Measurements from ENCODE around the gene VSTM2L.
"Not testable (repeated sequence)": the region's sequence is repeated elsewhere in the genome, so short reads cannot be mapped to it uniquely, and the experiment has no call there.

Gene VSTM2L

DNA sequence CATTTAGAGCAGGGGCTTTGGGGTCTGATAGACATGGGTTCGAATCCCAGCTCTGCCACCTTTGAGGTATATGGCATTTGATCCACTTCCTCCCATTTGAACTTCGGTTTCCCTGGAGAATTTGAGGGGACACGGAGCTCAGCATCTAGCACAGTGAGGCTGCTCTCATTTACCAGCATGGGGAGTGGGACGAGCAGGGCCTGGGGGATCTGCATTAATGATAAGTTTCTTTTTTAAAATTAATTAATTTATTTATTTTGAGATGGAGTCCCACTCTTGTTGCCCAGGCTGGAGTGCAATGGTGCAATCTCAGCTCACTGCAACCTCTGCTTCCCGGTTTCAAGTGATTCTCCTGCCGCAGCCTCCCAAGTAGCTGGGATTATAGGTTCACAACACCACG, 52.6 kb downstream of the VSTM2L start:
- peaks cover 0 to 5% of the 10 kb centered on the region in 2 donors for H3K36me3 Mint-ChIP-seq
- no peak for ATAC-seq (replicated peaks)

GRCh38 chr20:37956107-37956585, 53.2 kb downstream of the VSTM2L start:
- no peaks in the 10 kb centered on the region for H3K4me1 Mint-ChIP-seq
- no peak overlapping the region for H3K27ac Mint-ChIP-seq
- no peak overlapping the region for H3K4me3 Mint-ChIP-seq
- ATAC-seq (replicated peaks) (no peak), DNase-seq (no peak)
- H3K27me3 Mint-ChIP-seq = peaks cover 8 to 23% of the 10 kb centered on the region in 2 donors
- peaks cover 0 to 5% of the 10 kb centered on the region in 2 donors for H3K36me3 Mint-ChIP-seq
- H3K9me3 Mint-ChIP-seq = peaks cover 0 to 2% of the 10 kb centered on the region in 2 donors

More for the DNA sequence above, 52.6 kb downstream of the VSTM2L start:
- Mint-ChIP-seq H3K27me3 (peaks cover 8 to 16% of the 10 kb centered on the region in 2 donors), H3K9me3 (no peaks in the 10 kb centered on the region), H3K4me3 (no peak overlapping the region), H3K27ac (no peak overlapping the region), H3K4me1 (no peaks in the 10 kb centered on the region)
- no peak for DNase-seq

DNA sequence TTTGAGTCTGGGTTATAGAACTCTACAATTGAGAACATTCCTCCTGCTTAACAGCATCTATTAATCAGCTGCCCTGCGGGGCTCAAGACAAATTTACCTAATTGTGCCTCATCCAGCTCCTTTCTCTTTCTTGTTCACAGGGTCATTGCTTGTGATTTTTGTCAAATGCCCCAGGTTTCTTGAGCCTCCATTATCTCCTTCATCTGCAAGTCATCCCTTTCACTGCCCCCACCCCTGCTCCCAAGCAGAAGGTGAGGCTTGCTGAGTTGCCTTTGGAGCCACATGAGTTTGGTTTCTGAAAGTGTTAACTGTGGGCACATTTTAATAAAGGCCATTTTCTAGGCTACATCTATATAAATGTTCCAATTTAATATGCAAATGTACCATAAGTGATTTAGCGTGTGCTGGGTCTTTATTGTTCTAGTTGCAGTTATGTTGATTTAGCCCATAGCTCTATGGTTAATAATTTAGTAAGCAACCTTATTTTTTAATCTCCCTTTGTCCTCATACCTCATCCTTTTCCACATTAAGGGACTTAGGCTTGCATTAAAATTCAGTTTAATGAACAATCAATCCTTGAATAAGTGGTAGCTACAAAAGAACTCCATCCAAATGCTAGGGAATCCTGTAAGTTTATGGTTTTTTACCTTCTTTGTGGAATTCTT, 56.1 kb downstream of the VSTM2L start:
- Mint-ChIP-seq H3K4me1 (no peaks in the 10 kb centered on the region), H3K27ac (no peak overlapping the region), H3K27me3 (peaks cover 12 to 23% of the 10 kb centered on the region in 2 donors), H3K36me3 (no peaks in the 10 kb centered on the region), H3K9me3 (peaks cover 2 to 8% of the 10 kb centered on the region in 2 donors), H3K4me3 (no peak overlapping the region)
- DNase-seq = no peak
- no peak for ATAC-seq (replicated peaks)

GRCh38 chr20:37961066-37961465, 58.1 kb downstream of the VSTM2L start:
- DNase-seq = no peak
- Mint-ChIP-seq H3K4me1 (no peaks in the 10 kb centered on the region), H3K9me3 (peaks cover 7 to 11% of the 10 kb centered on the region in 2 donors), H3K27me3 (peaks cover 21 to 25% of the 10 kb centered on the region in 2 donors), H3K4me3 (no peak overlapping the region), H3K36me3 (no peaks in the 10 kb centered on the region), H3K27ac (no peak overlapping the region)
- ATAC-seq (replicated peaks) = no peak

- peaks cover 20 to 25% of the 10 kb centered on the region in 2 donors for H3K9me3 Mint-ChIP-seq
- peaks cover 6 to 12% of the 10 kb centered on the region in 2 donors for H3K36me3 Mint-ChIP-seq
- peaks cover 27 to 41% of the 10 kb centered on the region in 2 donors for H3K27me3 Mint-ChIP-seq
- H3K4me1 Mint-ChIP-seq; H3K4me3 Mint-ChIP-seq; H3K27ac Mint-ChIP-seq; DNase-seq; ATAC-seq (replicated peaks): not testable (repeated sequence)
Observed at GRCh38 chr20:37963483-37963882, 60.6 kb downstream of the VSTM2L start.

DNA sequence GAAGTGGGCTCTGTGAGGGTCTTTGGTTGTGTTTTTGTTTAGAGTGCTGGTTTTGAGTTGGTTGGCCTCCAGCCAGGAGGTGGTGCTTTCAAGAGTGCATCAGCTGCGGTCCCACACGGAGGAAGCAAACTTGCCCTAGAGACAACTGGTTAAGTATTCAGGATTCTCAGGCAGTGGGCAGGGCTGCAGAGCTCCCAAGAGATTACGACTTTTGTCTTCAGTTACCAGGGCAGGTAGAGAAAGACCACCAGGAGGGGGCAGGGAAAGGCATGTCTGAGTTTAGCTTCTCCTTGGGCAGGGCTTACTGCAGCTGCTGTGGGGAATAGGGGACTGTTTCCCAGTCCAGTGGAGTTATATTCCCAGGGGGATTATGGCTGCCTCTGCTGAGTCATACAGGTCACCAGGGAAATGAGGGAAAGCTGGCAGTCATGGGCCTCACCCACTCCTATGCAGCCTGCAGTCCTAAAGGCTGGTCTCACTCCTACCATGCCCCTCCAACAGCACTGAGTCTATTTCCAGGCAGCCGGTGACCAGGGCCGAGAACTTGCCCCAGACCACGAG, 66.0 kb downstream of the VSTM2L start:
- H3K4me1 Mint-ChIP-seq = no peaks in the 10 kb centered on the region
- peaks cover 22 to 24% of the 10 kb centered on the region in 2 donors for H3K9me3 Mint-ChIP-seq
- peaks cover 36 to 50% of the 10 kb centered on the region in 2 donors for H3K36me3 Mint-ChIP-seq
- peaks cover 34 to 37% of the 10 kb centered on the region in 2 donors for H3K27me3 Mint-ChIP-seq
- ATAC-seq (replicated peaks) (no peak), DNase-seq (no peak)
- no peak overlapping the region for H3K4me3 Mint-ChIP-seq
- no peak overlapping the region for H3K27ac Mint-ChIP-seq

DNA sequence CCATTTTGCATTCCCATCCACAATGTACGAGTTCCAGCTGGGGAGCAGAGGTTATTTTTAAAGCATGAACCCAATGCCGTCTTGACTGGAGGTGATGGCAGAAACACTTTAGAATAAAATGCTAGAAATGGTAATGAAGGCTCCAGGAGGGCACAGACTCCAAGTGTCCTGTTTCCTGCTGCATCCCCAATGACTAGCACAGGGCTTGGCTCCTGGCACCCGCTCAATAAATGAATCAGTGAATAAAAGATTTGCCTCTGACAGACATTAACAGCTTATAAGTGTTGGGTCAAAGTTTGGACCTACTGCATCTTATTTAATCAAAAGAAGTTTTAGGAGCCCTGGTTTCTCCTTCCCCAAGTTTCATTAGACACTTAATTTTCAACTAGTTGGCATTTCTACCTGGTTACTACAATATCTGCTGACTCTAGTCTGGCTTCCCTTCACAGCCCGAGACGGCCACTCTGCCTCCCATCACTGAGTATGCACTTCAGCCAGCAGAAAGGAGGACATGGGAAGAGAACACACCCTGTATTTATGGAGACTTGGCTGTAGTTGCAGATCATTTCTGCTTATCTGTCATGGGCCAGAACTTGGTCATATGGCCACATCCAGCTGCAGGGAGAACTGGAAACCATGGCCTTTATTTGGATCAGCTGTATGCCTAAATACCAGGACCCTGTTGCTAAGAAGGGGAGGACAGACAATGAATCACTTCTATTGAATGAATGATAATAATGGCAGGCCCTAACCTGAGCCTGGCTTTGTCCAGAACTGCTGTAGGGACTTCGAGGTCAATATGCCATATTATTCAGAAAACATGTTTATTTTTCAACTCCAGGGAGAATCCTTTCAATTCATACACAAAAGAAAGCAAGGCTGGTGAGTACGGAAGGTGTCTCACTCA, 67.3 kb downstream of the VSTM2L start:
- Mint-ChIP-seq H3K36me3 (peaks cover 37 to 53% of the 10 kb centered on the region in 2 donors), H3K27ac (no peak overlapping the region), H3K9me3 (peaks cover 19% of the 10 kb centered on the region in 2 donors), H3K4me3 (no peak overlapping the region), H3K27me3 (peaks cover 29 to 31% of the 10 kb centered on the region in 2 donors), H3K4me1 (no peaks in the 10 kb centered on the region)
- DNase-seq (no peak), ATAC-seq (replicated peaks) (no peak)

GRCh38 chr20:37970856-37971245, 67.9 kb downstream of the VSTM2L start:
- ATAC-seq (replicated peaks) (no peak), DNase-seq (no peak)
- peaks cover 39 to 54% of the 10 kb centered on the region in 2 donors for H3K36me3 Mint-ChIP-seq
- H3K27ac Mint-ChIP-seq = no peak overlapping the region
- peaks cover 18 to 19% of the 10 kb centered on the region in 2 donors for H3K9me3 Mint-ChIP-seq
- H3K4me1 Mint-ChIP-seq = no peaks in the 10 kb centered on the region
- H3K27me3 Mint-ChIP-seq = peaks cover 28 to 29% of the 10 kb centered on the region in 2 donors
- H3K4me3 Mint-ChIP-seq = no peak overlapping the region

DNA sequence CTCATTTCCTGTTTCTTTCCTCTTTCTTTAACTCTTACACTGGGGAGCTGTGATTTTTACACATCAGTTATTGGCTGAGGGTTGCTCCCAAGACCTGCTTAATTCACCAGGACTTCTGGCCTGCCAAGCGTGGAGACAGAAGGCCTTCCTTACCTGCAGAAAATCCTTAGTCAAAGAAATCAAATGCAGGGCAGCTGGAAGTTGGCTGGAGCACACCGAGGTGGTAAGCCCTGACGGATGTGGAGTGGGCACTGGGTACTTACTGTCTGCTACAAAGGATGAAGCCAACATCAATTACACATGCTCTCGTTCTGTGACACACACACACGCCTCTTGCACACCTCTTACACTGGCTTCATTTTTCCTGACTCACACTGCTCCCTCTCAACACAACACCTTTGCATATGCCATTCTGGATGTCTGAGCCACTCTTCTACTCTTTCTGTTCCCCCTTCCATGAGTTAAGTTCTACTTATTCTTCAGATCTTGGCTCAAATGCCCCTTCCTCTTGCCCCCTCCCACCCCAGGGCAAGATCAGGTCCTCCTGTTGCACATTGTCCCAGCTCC, 68.7 kb downstream of the VSTM2L start:
- Mint-ChIP-seq H3K4me1 (peaks cover under 1 to 2% of the 10 kb centered on the region in 2 donors), H3K27me3 (peaks cover 23% of the 10 kb centered on the region in 2 donors), H3K4me3 (no peak overlapping the region), H3K27ac (no peak overlapping the region), H3K9me3 (peaks cover 15 to 17% of the 10 kb centered on the region in 2 donors), H3K36me3 (peaks cover 46 to 62% of the 10 kb centered on the region in 2 donors)
- DNase-seq (no peak), ATAC-seq (replicated peaks) (no peak)

DNA sequence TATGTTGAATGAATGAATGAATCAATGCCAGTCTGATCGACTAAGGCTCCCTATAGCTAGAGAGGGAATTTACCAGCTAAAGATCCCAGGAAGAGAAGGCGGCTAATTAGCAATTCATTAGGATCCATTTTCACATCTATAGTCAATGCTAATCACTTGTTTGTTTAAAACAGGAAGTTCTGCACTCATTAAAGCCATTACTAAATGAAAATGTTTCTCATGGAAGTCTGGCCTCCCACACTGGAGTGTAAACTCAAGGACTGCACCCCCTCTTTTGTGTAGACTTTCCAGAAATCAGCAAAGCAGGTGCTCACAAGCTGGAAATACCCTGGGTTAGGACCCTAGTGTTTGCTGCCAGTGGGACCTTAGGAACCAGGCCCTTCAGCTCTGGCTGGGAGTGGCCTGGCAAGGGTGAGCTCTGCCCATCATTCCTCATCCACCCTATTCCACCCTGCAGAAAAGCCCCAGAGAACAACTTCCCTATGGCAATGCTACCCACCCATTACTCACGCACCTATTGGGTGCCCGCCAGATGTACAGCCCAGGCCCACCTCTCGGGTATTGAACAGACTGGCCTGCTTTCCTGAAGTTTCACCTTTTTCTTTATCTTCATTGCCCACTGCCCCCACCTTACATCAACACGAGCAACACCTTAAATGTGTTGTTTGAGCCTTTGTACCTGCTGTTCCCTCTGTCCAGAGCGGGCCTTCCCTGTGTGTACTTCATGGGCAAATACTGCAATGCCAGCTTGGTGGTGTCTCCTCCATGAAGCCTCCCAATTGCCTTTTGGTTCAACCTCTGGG, 69.5 kb downstream of the VSTM2L start:
- DNase-seq = no peak
- H3K27me3 Mint-ChIP-seq = peaks cover 16 to 17% of the 10 kb centered on the region in 2 donors
- peaks cover 4 to 7% of the 10 kb centered on the region in 2 donors for H3K4me1 Mint-ChIP-seq
- no peak for ATAC-seq (replicated peaks)
- H3K27ac Mint-ChIP-seq = no peak overlapping the region
- H3K4me3 Mint-ChIP-seq = no peak overlapping the region
- peaks cover 47 to 60% of the 10 kb centered on the region in 2 donors for H3K36me3 Mint-ChIP-seq
- peaks cover 10 to 11% of the 10 kb centered on the region in 2 donors for H3K9me3 Mint-ChIP-seq

- Mint-ChIP-seq H3K4me1 (peaks cover 10 to 15% of the 10 kb centered on the region in 2 donors), H3K36me3 (peaks cover 44 to 62% of the 10 kb centered on the region in 2 donors), H3K4me3 (no peak overlapping the region), H3K27me3 (peaks cover 8 to 15% of the 10 kb centered on the region in 2 donors), H3K27ac (no peak overlapping the region), H3K9me3 (peaks cover 7% of the 10 kb centered on the region in 2 donors)
- no peak for ATAC-seq (replicated peaks)
- no peak for DNase-seq
Observed at GRCh38 chr20:37973059-37973910, 70.4 kb downstream of the VSTM2L start.

DNA sequence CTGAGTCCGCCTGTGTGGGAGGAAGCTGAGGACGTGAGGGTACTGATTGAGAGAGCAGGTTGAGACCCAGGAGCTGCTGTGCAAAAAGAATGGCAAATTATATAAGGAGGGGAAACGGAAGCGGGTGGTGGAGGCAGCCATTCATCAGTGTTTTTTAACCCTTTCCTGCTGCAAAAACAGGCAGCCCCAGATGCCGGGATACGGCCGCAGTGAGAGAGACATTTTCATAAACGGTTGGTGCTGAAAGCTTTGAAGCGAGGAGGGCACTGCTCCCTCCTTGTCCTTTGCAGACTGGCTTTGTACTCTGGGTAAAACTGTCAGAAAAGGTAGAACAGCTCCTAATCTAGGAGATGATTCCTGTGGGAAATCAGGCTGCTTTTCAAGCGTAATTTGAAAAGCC, 74.0 kb downstream of the VSTM2L start:
- H3K4me1 Mint-ChIP-seq = peaks cover 10 to 15% of the 10 kb centered on the region in 2 donors
- peak in 1 of 2 donors; percentile 12 for ATAC-seq (replicated peaks)
- H3K9me3 Mint-ChIP-seq = no peaks in the 10 kb centered on the region
- H3K4me3 Mint-ChIP-seq = no peak overlapping the region
- H3K27me3 Mint-ChIP-seq = peaks cover 0 to 5% of the 10 kb centered on the region in 2 donors
- no peak for DNase-seq
- H3K36me3 Mint-ChIP-seq = peaks cover 39 to 62% of the 10 kb centered on the region in 2 donors
- no peak overlapping the region for H3K27ac Mint-ChIP-seq
